MCF 10A (cell line): ENCODE data around the gene PEAK1. TPM values are rescaled to one million over a fixed set of nuclear protein-coding genes. Genes with fewer than 3 reads are reported as not detected.
A peak's percentile ranks its signal among the peaks of the same experiment; 100 is the strongest.
"Not testable (repeated sequence)": the region's sequence is repeated elsewhere in the genome, so short reads cannot be mapped to it uniquely, and the experiment has no call there.

Experiments used
- BruUV-seq: library from RNA; stranded (reverse); fragments of 400-500 nt; replicated peaks from 2 replicates; lab custom pipeline; 2021; lab: Mats Ljungman, UMichigan
- CTCF ChIA-PET: fragments of 300-600 bp; sonication (Branson Sonifier 250); formaldehyde crosslinking; extraction: SDS; loops from one replicate; lab custom pipeline; 2021; ENCODE audit warnings: antibody characterized with exemption, inconsistent platforms; lab: Yijun Ruan, JAX
- POLR2A ChIA-PET: fragments of 300-600, 350-650 bp; sonication (Branson Sonifier 250); formaldehyde crosslinking; extraction: SDS; loops from one replicate; lab custom pipeline; 2020; ENCODE audit warnings: antibody characterized with exemption, inconsistent platforms; lab: Yijun Ruan, JAX
- DNase-seq: peaks from one replicate; pipeline ENCODE4 v3.0.0-alpha.2; 2018; ENCODE audit not compliant: unreplicated experiment
- H3K27ac Mint-ChIP-seq: one replicate; pipeline ENCODE4 v1.8.0; 2022; ENCODE audit warnings: mild to moderate bottlenecking, low read depth, mixed read lengths; ENCODE audit not compliant: unreplicated experiment
- H3K27me3 Mint-ChIP-seq: one replicate; pipeline ENCODE4 v1.8.0; 2022; ENCODE audit warnings: mixed read lengths; ENCODE audit not compliant: insufficient read depth, unreplicated experiment
- H3K36me3 Mint-ChIP-seq: one replicate; pipeline ENCODE4 v1.8.0; 2022; ENCODE audit warnings: mild to moderate bottlenecking, moderate library complexity, mixed read lengths; ENCODE audit not compliant: insufficient read depth, unreplicated experiment
- H3K4me1 Mint-ChIP-seq: one replicate; pipeline ENCODE4 v1.8.0; 2022; ENCODE audit warnings: mixed read lengths; ENCODE audit not compliant: insufficient read depth, unreplicated experiment
- H3K4me3 Mint-ChIP-seq: one replicate; pipeline ENCODE4 v1.8.0; 2022; ENCODE audit warnings: mild to moderate bottlenecking, moderate library complexity, mixed read lengths; ENCODE audit not compliant: unreplicated experiment
- H3K9me3 Mint-ChIP-seq: one replicate; pipeline ENCODE4 v1.8.0; 2022; ENCODE audit warnings: mixed read lengths; ENCODE audit not compliant: unreplicated experiment
- intact Hi-C: fragments of 100-400 bp; cut with micrococcal nuclease; formaldehyde crosslinking; loops from 2 replicates; pipeline ENCODE4 v1.14.1; 2022
- total RNA-seq: library from RNA; stranded (reverse); gene quantifications from 2 replicates; pipeline ENCODE4 v1.2.3, GENCODE V29; 2022
- TF ChIP-seq, protein P1 (sequence below): fragments of 200-600 bp; IDR thresholded peaks from one replicate; pipeline ENCODE4 v1.8.0; 2022; ENCODE audit warnings: antibody characterized with exemption, mild to moderate bottlenecking; ENCODE audit not compliant: unreplicated experiment

The PEAK1 gene
- total RNA-seq, 1 experiment from 2014 or later, result 20.0 TPM

- ChIA-PET CTCF (interaction anchor here (0.6 to 3.5 kb wide), 23 partner anchors 7 to 645 kb away, joined by 3 to 70 read pairs (median 4); no protein-coding TSS in a partner anchor), POLR2A (interaction anchor here (0.7 to 3.1 kb wide), 5 partner anchors 232 to 356 kb away, joined by 3 to 9 read pairs (median 8); partner anchors contain the start of gene HMG20A)
- no TSS peak for BruUV-seq
- no peaks in the 10 kb centered on the region for H3K9me3 Mint-ChIP-seq
- intact Hi-C loops, result loop anchor here (1.0 to 10.0 kb wide), 4 partner anchors 238 to 446 kb away; partner anchors contain the start of genes HMG20A, LINGO1 and PEAK1
- H3K4me1 Mint-ChIP-seq, result no peaks in the 10 kb centered on the region
- no peak overlapping the region for H3K27ac Mint-ChIP-seq
- TF ChIP-seq, protein P1, sequence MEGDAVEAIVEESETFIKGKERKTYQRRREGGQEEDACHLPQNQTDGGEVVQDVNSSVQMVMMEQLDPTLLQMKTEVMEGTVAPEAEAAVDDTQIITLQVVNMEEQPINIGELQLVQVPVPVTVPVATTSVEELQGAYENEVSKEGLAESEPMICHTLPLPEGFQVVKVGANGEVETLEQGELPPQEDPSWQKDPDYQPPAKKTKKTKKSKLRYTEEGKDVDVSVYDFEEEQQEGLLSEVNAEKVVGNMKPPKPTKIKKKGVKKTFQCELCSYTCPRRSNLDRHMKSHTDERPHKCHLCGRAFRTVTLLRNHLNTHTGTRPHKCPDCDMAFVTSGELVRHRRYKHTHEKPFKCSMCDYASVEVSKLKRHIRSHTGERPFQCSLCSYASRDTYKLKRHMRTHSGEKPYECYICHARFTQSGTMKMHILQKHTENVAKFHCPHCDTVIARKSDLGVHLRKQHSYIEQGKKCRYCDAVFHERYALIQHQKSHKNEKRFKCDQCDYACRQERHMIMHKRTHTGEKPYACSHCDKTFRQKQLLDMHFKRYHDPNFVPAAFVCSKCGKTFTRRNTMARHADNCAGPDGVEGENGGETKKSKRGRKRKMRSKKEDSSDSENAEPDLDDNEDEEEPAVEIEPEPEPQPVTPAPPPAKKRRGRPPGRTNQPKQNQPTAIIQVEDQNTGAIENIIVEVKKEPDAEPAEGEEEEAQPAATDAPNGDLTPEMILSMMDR, result peak; percentile 48
- no peak overlapping the region for H3K4me3 Mint-ChIP-seq
- H3K36me3 Mint-ChIP-seq, result no peaks in the 10 kb centered on the region
- no peaks in the 10 kb centered on the region for H3K27me3 Mint-ChIP-seq
- peak; percentile 39 for DNase-seq
Measured at GRCh38 chr15:77186594-77187011, 233.3 kb downstream of the PEAK1 start.

DNA sequence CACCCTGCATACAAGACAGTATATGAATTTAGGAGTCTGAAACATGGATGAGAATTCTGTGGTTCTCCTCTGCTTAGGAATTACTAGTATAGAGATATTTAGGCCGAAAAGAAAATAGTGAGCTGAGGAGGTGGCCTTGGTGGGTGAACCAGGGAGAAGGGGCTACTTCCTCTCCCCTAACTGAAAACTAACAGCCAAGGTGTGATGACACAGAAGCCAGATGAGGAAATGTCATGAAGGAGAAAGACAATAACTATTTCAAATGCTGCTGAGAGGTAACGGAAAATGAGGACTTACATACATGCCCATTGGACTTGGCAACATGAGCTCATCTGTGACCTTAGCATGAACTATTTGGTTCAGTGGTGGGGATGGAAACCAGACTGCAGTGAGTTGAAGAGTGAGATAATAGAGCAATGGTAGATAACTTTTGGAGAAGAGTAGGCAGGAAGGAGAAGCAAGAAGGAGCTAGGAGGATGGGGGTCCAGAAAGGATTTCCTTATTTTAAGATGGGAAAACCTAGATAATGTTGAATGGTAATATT, 234.6 kb downstream of the PEAK1 start:
- Mint-ChIP-seq H3K27me3 (no peaks in the 10 kb centered on the region), H3K4me3 (no peak overlapping the region), H3K36me3 (no peaks in the 10 kb centered on the region), H3K4me1 (no peaks in the 10 kb centered on the region), H3K27ac (no peak overlapping the region), H3K9me3 (no peaks in the 10 kb centered on the region)
- BruUV-seq, result no TSS peak
- POLR2A ChIA-PET, result interaction anchor here (3.1 kb wide), 1 partner anchor 236 kb away, joined by 9 read pairs; the partner anchor contains the start of gene HMG20A
- CTCF ChIA-PET, result interaction anchor here (0.7 to 3.5 kb wide), 3 partner anchors 312 to 732 kb away, joined by 3 to 70 read pairs (median 26); no protein-coding TSS in a partner anchor
- intact Hi-C loops, result loop anchor here (10.0 kb wide), 1 partner anchor 239 kb away; the partner anchor contains the start of genes HMG20A and PEAK1
- TF ChIP-seq, protein P1, result no peak
- no peak for DNase-seq

GRCh38 chr15:77184352-77184751, 235.6 kb downstream of the PEAK1 start:
- CTCF ChIA-PET, result interaction anchor here (0.7 to 3.6 kb wide), 4 partner anchors 260 to 733 kb away, joined by 3 to 28 read pairs (median 3); no protein-coding TSS in a partner anchor
- H3K4me3 Mint-ChIP-seq, BruUV-seq, POLR2A ChIA-PET, DNase-seq, H3K4me1 Mint-ChIP-seq, H3K36me3 Mint-ChIP-seq, H3K27me3 Mint-ChIP-seq, H3K9me3 Mint-ChIP-seq, H3K27ac Mint-ChIP-seq: not testable (repeated sequence)
- intact Hi-C loops, result loop anchor here (10.0 kb wide), 1 partner anchor 240 kb away; the partner anchor contains the start of genes HMG20A and PEAK1

GRCh38 chr15:77183066-77183465, 236.8 kb downstream of the PEAK1 start:
- Mint-ChIP-seq H3K36me3 (no peaks in the 10 kb centered on the region), H3K4me3 (no peak overlapping the region), H3K27me3 (no peaks in the 10 kb centered on the region), H3K9me3 (no peaks in the 10 kb centered on the region), H3K27ac (peak overlapping the region; percentile 16), H3K4me1 (no peaks in the 10 kb centered on the region)
- TF ChIP-seq, protein P1, result no peak
- no peak for DNase-seq
- POLR2A ChIA-PET, result no interaction called here
- BruUV-seq, result no TSS peak
- CTCF ChIA-PET, result interaction anchor here (0.6 to 3.6 kb wide), 3 partner anchors 17 to 360 kb away, joined by 3 to 28 read pairs (median 3); no protein-coding TSS in a partner anchor
- intact Hi-C loops, result loop anchor here (10.0 kb wide), 1 partner anchor 242 kb away; the partner anchor contains the start of genes HMG20A and PEAK1
